K562 (cell line): ENCODE measurements around the gene IRF3. TPM values are rescaled to one million over a fixed set of nuclear protein-coding genes. Genes with fewer than 3 reads are reported as not detected.

Experiments
- ATF4 ChIP-seq: fragments of 450-650 bp; formaldehyde crosslinking; IDR thresholded peaks from 2 replicates; pipeline ENCODE4 v1.4.0; 2022; ENCODE audit warnings: mild to moderate bottlenecking, moderate library complexity
- CEBPB ChIP-seq: fragments of 450-650 bp; IDR thresholded peaks from 2 replicates; pipeline ENCODE4 v1.6.1; 2016; ENCODE audit warnings: missing genetic modification characterization, missing compliant biosample characterization
- CHD7 ChIP-seq: fragments of 200-600 bp; sonication (generic); IDR thresholded peaks from one replicate; pipeline ENCODE4 v1.6.1; 2012; ENCODE audit warnings: mild to moderate bottlenecking, low read depth, low read length, inconsistent platforms
- CTCF ChIP-seq, 3 experiments: IDR thresholded peaks in 2 of 3; conservative IDR thresholded peaks in 1 of 3; 2 replicates each; pipeline ENCODE4 v1.5.1; 2011 to 2012; ENCODE audit warnings: low read length in 3 of 3, mild to moderate bottlenecking in 3 of 3, control low read depth in 2 of 3, improper control_type of control experiment in 1 of 3, inconsistent platforms in 1 of 3, low read depth in 1 of 3, mixed read lengths in 1 of 3, moderate library complexity in 1 of 3; ENCODE audit not compliant: insufficient read depth in 2 of 3
- DIDO1 ChIP-seq: fragments of 450-650 bp; IDR thresholded peaks from 2 replicates; pipeline ENCODE4 v1.6.1; 2016; ENCODE audit warnings: low read depth, missing biosample characterization, missing genetic modification characterization
- EZH2 ChIP-seq: IDR thresholded peaks from 2 replicates; pipeline ENCODE4 v1.6.1; 2012; ENCODE audit warnings: low read depth, mild to moderate bottlenecking, inconsistent platforms, low read length, borderline replicate concordance
- FOXP1 ChIP-seq: sonication (generic); formaldehyde crosslinking; IDR thresholded peaks from 2 replicates; pipeline ENCODE4 v1.8.0; 2022; ENCODE audit warnings: mild to moderate bottlenecking, missing genetic modification reagents
- HDAC1 ChIP-seq, 2 experiments: fragments of 450-650 bp; IDR thresholded peaks; 2 replicates each; pipeline ENCODE4 v1.6.1; 2016 to 2017; ENCODE audit warnings: inconsistent platforms in 1 of 2, mild to moderate bottlenecking in 1 of 2, moderate library complexity in 1 of 2
- ILK ChIP-seq: fragments of 450-650 bp; IDR thresholded peaks from 2 replicates; pipeline ENCODE4 v1.6.1; 2016; ENCODE audit warnings: missing genetic modification characterization, low read depth, mild to moderate bottlenecking, missing compliant biosample characterization, moderate library complexity, borderline replicate concordance
- IRF2 ChIP-seq: sonication (generic); formaldehyde crosslinking; IDR thresholded peaks from 2 replicates; pipeline ENCODE4 v1.8.1; 2022; ENCODE audit warnings: mild to moderate bottlenecking, missing genetic modification reagents
- NFATC3 ChIP-seq: fragments of 450-650 bp; IDR thresholded peaks from 2 replicates; pipeline ENCODE4 v1.6.1; 2017; ENCODE audit warnings: mild to moderate bottlenecking
- PHF8 ChIP-seq: fragments of 200-600 bp; sonication (generic); IDR thresholded peaks from 2 replicates; pipeline ENCODE4 v1.6.1; 2012; ENCODE audit warnings: mixed run types, mild to moderate bottlenecking, inconsistent platforms, low read length, moderate library complexity, borderline replicate concordance
- polyA plus RNA-seq, 8 experiments: library from polyadenylated mRNA; depleted of rRNA in 4 of 8; stranded (reverse) in 5 of 8; unstranded in 3 of 8; fragments of >200 nt; fragmentation: Nextera tagmentation in 2 of 8; fragmentation: Illumina TruSeq in 1 of 8; extraction: Ambion mirVana in 2 of 8; extraction: Trizol in 1 of 8; gene quantifications; 2 replicates each; pipeline versions ENCODE4 v1.2.1 to v1.2.3, GENCODE V29; 2011 to 2014; ENCODE audit warnings: inconsistent platforms in 1 of 8, missing spikeins in 1 of 8
- total RNA-seq, 7 experiments: library from RNA; depleted of rRNA in 6 of 7; stranded (reverse); fragments of >200 nt in 6 of 7; fragmentation: Illumina TruSeq in 2 of 7; extraction: Trizol in 2 of 7; gene quantifications; 2 replicates each; pipeline versions ENCODE4 v1.2.1 to v1.2.3, GENCODE V29; 2011 to 2021; ENCODE audit warnings: low replicate concordance in 1 of 7

The IRF3 gene
- total and polyA plus RNA-seq, 9 of the 15 experiments (the other 6 are each of a cell fraction or from before 2014, with no cell fraction given): 7.5 to 145 (median 65.4) TPM

- TF ChIP-seq ATF4 (no peak), DIDO1 (tag) (no peak), ILK (tag) (no peak), IRF2 (CRISPR knock-in tag) (no peak), FOXP1 (CRISPR knock-in tag) (0 out of 2 replicates have a peak, but pooled peaks have one; percentile 5), CEBPB (tag) (no peak), EZH2 (no peak), NFATC3 (no peak), CHD7 (no peak), HDAC1 (IDR thresholded peaks at IDR 0.05) (0 out of 4 replicates have a peak, but pooled peaks of 1 of the 2 experiments have one; percentile 19), PHF8 (peak; percentile 18; the same call in 1 of the 2 replicates), CTCF (IDR thresholded peaks at IDR 0.05 in 2 of 3, conservative IDR thresholded peaks at IDR 0.05 in 1 of 3; ENCODE audit: insufficient read depth in 2 of 3, low read depth in 1 of 3, low read length in 3 of 3) (peak in 2 of 3 experiments; percentile 1 to 20; a peak in 2 of 6 replicates)
Measured at GRCh38 chr19:49642492-49643035, 23.1 kb downstream of the IRF3 start (continued).
